Panc1 (cell line): ENCODE results near the gene IER3IP1. TPM values are rescaled to one million over a fixed set of nuclear protein-coding genes. Genes with fewer than 3 reads are reported as not detected.

Experiments
- ATAC-seq: fragments of 200-7000 bp; cut with Tn5 transposase; 2 replicates; pipeline ENCODE4 v1.9.1; 2020; ENCODE audit warnings: mild to moderate bottlenecking, moderate library complexity
- BruUV-seq: library from RNA; stranded (reverse); fragments of 400-500 nt; replicated peaks from 2 replicates; lab custom pipeline; 2021; lab: Mats Ljungman, UMichigan
- CTCF ChIA-PET: fragments of 300-600 bp; sonication (Branson Sonifier 250); formaldehyde crosslinking; loops from one replicate; lab custom pipeline; 2022; ENCODE audit warnings: antibody characterized with exemption; lab: Charles Lee
- POLR2A ChIA-PET: fragments of 300-600 bp; sonication (Branson Sonifier 250); formaldehyde crosslinking; loops from one replicate; lab custom pipeline; 2022; ENCODE audit warnings: antibody characterized with exemption; lab: Charles Lee
- DNase-seq: peaks from one replicate; pipeline ENCODE4 v3.0.0-alpha.2; 2010; ENCODE audit warnings: low read depth, low spot score
- H3K27ac ChIP-seq: 2 replicates; pipeline ENCODE4 v1.5.1; 2011; ENCODE audit warnings: mild to moderate bottlenecking, low read length, inconsistent platforms
- H3K27me3 ChIP-seq: fragments of 200-500 bp; sonication (Bioruptor generic); 2 replicates; pipeline ENCODE4 v1.6.0; 2014; ENCODE audit warnings: low read length, inconsistent platforms; ENCODE audit not compliant: control insufficient read depth, insufficient read depth
- H3K36me3 ChIP-seq: fragments of 200-500 bp; sonication (Bioruptor generic); 2 replicates; pipeline ENCODE4 v1.5.1; 2014; ENCODE audit warnings: inconsistent platforms, mild to moderate bottlenecking, low read length, moderate library complexity; ENCODE audit not compliant: control insufficient read depth, insufficient read depth
- H3K4me1 ChIP-seq: 2 replicates; pipeline ENCODE4 v1.5.1; 2011; ENCODE audit warnings: inconsistent platforms, mild to moderate bottlenecking, low read length, moderate library complexity; ENCODE audit not compliant: control insufficient read depth, insufficient read depth
- H3K4me3 ChIP-seq, 2 experiments: 2 replicates each; pipeline ENCODE4 v1.5.1; 2011 to 2012; ENCODE audit warnings: low read depth in 2 of 2, low read length in 2 of 2, mild to moderate bottlenecking in 2 of 2, inconsistent platforms in 1 of 2, moderate library complexity in 1 of 2
- H3K9me3 ChIP-seq: fragments of 200-500 bp; sonication (Bioruptor generic); 2 replicates; pipeline ENCODE4 v1.5.1; 2014; ENCODE audit warnings: low read depth, mild to moderate bottlenecking, inconsistent platforms, low read length, moderate library complexity; ENCODE audit not compliant: control insufficient read depth, insufficient read depth
- CTCF ChIP-seq: fragments of 450-650 bp; IDR thresholded peaks from 2 replicates; pipeline ENCODE4 v1.5.1; 2017; ENCODE audit warnings: mild to moderate bottlenecking
- POLR2AphosphoS5 ChIP-seq: IDR thresholded peaks from 2 replicates; pipeline ENCODE4 v1.6.1; 2012; ENCODE audit warnings: mild to moderate bottlenecking, low read depth, low read length, moderate library complexity
- SIN3A ChIP-seq: IDR thresholded peaks from 2 replicates; pipeline ENCODE4 v1.6.1; 2012; ENCODE audit warnings: low read depth, mild to moderate bottlenecking, low read length, moderate library complexity, borderline replicate concordance; ENCODE audit not compliant: insufficient read depth
- TCF7L2 ChIP-seq: IDR thresholded peaks from 2 replicates; pipeline ENCODE4 v1.6.1; 2011; ENCODE audit warnings: mild to moderate bottlenecking, low read depth, low read length, inconsistent platforms
- in situ Hi-C: cut with HindIII; loops from 2 replicates; pipeline ENCODE4 v1.10.0; 2016; ENCODE audit warnings: low sequenced_read_pairs, low pct_unique_long_range_greater_than_20kb
- intact Hi-C: fragments of 100-400 bp; cut with micrococcal nuclease; formaldehyde crosslinking; loops from one replicate; pipeline ENCODE4 v1.10.0; 2022; ENCODE audit not compliant: unreplicated experiment
- total RNA-seq: library from RNA; stranded (reverse); gene quantifications from one replicate; pipeline ENCODE4 v1.2.1, GENCODE V29; 2021; ENCODE audit not compliant: unreplicated experiment
- TF ChIP-seq, protein P1 (sequence below), 2 experiments: IDR thresholded peaks; 2 replicates each; pipeline ENCODE4 v1.6.1; 2011 to 2012; ENCODE audit warnings: low read depth in 2 of 2, control low read depth in 1 of 2, low read length in 1 of 2, mild to moderate bottlenecking in 1 of 2, moderate library complexity in 1 of 2; ENCODE audit not compliant: insufficient read depth in 1 of 2

The IER3IP1 gene
- total RNA-seq, 1 experiment from 2014 or later, result 8.5 TPM

GRCh38 chr18:47174545-47175116 lies 1.5 kb downstream of the IER3IP1 start:
- in situ Hi-C loops, result no loop called here
- Histone ChIP-seq H3K27ac (0 out of 2 replicates have a peak overlapping the region, but pooled peaks have one; percentile 86), H3K4me1 (0 out of 2 replicates have a peak, but pooled peaks cover 2% of the 10 kb centered on the region), H3K9me3 (no peaks in the 10 kb centered on the region), H3K27me3 (no peaks in the 10 kb centered on the region), H3K36me3 (no peaks in the 10 kb centered on the region; the same call in 1 of the 2 replicates), H3K4me3 (peak overlapping the region; percentile 76 to 85)
- intact Hi-C loops, result no loop called here
- TSS peak; percentile 79 for BruUV-seq
- ATAC-seq (no peak), DNase-seq (no peak)
- no peak for TF ChIP-seq CTCF
- TF ChIP-seq SIN3A, result no peak
- TF ChIP-seq TCF7L2, result no peak
- POLR2A ChIA-PET, result no interaction called here
- CTCF ChIA-PET, result no interaction called here

- in situ Hi-C loops, result no loop called here
- Histone ChIP-seq H3K4me1 (0 out of 2 replicates have a peak, but pooled peaks cover 2% of the 10 kb centered on the region), H3K36me3 (no peaks in the 10 kb centered on the region; the same call in 1 of the 2 replicates), H3K9me3 (no peaks in the 10 kb centered on the region), H3K27ac (no peak overlapping the region), H3K4me3 (no peak overlapping the region), H3K27me3 (no peaks in the 10 kb centered on the region)
- DNase-seq, result no peak
- ATAC-seq, result no peak
- CTCF ChIA-PET, result no interaction called here
- POLR2A ChIA-PET, result no interaction called here
- BruUV-seq, result TSS peak; percentile 5
- intact Hi-C loops, result no loop called here
- no peak for TF ChIP-seq CTCF
- TF ChIP-seq, protein P1, sequence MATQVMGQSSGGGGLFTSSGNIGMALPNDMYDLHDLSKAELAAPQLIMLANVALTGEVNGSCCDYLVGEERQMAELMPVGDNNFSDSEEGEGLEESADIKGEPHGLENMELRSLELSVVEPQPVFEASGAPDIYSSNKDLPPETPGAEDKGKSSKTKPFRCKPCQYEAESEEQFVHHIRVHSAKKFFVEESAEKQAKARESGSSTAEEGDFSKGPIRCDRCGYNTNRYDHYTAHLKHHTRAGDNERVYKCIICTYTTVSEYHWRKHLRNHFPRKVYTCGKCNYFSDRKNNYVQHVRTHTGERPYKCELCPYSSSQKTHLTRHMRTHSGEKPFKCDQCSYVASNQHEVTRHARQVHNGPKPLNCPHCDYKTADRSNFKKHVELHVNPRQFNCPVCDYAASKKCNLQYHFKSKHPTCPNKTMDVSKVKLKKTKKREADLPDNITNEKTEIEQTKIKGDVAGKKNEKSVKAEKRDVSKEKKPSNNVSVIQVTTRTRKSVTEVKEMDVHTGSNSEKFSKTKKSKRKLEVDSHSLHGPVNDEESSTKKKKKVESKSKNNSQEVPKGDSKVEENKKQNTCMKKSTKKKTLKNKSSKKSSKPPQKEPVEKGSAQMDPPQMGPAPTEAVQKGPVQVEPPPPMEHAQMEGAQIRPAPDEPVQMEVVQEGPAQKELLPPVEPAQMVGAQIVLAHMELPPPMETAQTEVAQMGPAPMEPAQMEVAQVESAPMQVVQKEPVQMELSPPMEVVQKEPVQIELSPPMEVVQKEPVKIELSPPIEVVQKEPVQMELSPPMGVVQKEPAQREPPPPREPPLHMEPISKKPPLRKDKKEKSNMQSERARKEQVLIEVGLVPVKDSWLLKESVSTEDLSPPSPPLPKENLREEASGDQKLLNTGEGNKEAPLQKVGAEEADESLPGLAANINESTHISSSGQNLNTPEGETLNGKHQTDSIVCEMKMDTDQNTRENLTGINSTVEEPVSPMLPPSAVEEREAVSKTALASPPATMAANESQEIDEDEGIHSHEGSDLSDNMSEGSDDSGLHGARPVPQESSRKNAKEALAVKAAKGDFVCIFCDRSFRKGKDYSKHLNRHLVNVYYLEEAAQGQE (IDR thresholded peaks at IDR 0.05; ENCODE audit: insufficient read depth in 1 of 2, low read depth in 2 of 2, low read length in 1 of 2), result no peak
- no peak for TF ChIP-seq TCF7L2
- TF ChIP-seq SIN3A, result no peak
- no peak for TF ChIP-seq POLR2AphosphoS5
These were observed 3.7 kb downstream of the IER3IP1 start for GRCh38 chr18:47172476-47172875.
